Measurements from ENCODE around the gene TBC1D25. TPM values are rescaled to one million over a fixed set of nuclear protein-coding genes. Genes with fewer than 3 reads are reported as not detected.

Gene TBC1D25
- total RNA-seq, 1 donor from 2014 or later = 14.5 TPM

DNA sequence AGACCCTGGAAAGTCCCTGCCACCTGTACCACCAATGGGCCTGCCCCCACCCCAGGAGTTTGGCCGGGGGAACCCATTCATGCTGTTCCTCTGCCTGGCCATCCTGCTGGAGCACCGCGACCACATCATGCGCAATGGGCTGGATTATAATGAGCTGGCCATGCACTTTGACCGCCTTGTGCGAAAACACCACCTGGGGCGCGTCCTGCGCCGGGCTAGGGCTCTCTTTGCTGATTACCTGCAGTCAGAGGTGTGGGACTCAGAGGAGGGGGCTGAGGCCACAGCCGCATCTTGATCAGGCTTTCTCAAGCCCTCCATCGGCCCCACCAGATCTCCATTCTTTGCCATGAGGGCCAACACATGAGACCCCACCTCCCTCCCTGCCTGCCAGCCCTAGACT, 21.2 kb downstream of the TBC1D25 start:
- Histone ChIP-seq H3K4me1 (peaks cover 12% of the 10 kb centered on the region), H3K27me3 (ENCODE audit: low read depth) (no peaks in the 10 kb centered on the region), H3K27ac (replicated peaks) (no peak overlapping the region), H3K9me3 (replicated peaks) (no peaks in the 10 kb centered on the region), H3K36me3 (peaks cover 21% of the 10 kb centered on the region), H3K4me3 (no peak overlapping the region)
- TF ChIP-seq, protein P1, sequence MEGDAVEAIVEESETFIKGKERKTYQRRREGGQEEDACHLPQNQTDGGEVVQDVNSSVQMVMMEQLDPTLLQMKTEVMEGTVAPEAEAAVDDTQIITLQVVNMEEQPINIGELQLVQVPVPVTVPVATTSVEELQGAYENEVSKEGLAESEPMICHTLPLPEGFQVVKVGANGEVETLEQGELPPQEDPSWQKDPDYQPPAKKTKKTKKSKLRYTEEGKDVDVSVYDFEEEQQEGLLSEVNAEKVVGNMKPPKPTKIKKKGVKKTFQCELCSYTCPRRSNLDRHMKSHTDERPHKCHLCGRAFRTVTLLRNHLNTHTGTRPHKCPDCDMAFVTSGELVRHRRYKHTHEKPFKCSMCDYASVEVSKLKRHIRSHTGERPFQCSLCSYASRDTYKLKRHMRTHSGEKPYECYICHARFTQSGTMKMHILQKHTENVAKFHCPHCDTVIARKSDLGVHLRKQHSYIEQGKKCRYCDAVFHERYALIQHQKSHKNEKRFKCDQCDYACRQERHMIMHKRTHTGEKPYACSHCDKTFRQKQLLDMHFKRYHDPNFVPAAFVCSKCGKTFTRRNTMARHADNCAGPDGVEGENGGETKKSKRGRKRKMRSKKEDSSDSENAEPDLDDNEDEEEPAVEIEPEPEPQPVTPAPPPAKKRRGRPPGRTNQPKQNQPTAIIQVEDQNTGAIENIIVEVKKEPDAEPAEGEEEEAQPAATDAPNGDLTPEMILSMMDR (IDR thresholded peaks at IDR 0.05; ENCODE audit: borderline replicate concordance) = no peak
- intact Hi-C loops (cut with micrococcal nuclease) = no loop called here
- DNase-seq = no peak

DNA sequence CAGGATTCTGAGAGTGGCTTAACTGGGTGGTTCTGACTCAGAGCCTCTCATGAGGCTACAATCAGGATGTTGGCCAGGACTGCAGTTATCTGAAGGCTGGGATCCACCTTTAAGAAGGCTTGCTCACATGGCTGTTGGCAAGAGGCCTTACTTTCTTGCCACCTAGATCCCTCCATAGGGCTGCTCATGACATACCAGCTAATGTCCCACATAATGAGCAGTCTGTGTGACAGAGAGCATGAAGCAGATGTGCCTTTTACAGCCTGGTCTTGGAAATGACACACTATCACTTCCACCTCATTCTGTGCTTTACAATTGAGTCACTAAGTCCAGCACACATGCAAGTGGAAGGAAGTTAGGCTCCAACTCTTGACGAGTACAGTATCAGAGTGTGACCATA, 30.4 kb downstream of the TBC1D25 start:
- H3K27ac ChIP-seq (replicated peaks) = no peak overlapping the region
- H3K36me3 ChIP-seq = no peaks in the 10 kb centered on the region
- H3K4me3 ChIP-seq = no peak overlapping the region
- H3K4me1 ChIP-seq = peaks cover 4% of the 10 kb centered on the region
- TF ChIP-seq, protein P1 (IDR thresholded peaks at IDR 0.05; ENCODE audit: borderline replicate concordance) = no peak
- intact Hi-C loops (cut with micrococcal nuclease) = no loop called here
- H3K9me3 ChIP-seq (replicated peaks) = no peaks in the 10 kb centered on the region
- DNase-seq = no peak
- H3K27me3 ChIP-seq (ENCODE audit: low read depth) = no peaks in the 10 kb centered on the region

DNA sequence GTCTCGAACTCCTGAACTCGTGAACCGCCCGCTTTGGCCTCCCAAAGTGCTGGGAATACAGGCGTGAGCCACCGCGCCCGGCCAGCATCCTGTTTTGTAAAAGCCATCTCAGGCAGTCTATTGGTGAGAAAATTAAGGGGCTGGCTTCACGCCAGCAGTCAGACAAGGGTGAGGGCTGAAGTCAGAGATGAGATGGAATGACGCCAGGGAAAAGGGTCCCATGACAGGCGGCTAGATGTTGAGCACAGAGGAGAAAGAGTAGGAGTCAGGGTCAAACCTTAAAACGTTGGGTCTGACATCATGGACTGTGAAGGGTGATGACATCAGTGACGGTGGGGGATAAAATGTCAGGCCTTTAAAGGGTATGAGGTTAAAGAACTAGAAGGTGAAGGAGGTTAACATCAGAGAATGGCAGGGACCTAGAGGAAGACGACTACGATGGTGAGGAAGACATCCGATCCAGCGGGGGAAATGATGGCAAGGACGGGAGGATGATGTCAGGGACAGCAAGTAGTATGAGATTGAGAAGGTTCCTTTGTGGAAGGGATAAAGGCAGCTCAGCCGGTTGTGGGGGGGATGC, 34.3 kb downstream of the TBC1D25 start:
- Histone ChIP-seq H3K27me3 (ENCODE audit: low read depth) (no peaks in the 10 kb centered on the region), H3K27ac (replicated peaks) (peak overlapping the region; percentile 99), H3K36me3 (peaks cover 37% of the 10 kb centered on the region), H3K4me1 (peaks cover 26% of the 10 kb centered on the region), H3K9me3 (replicated peaks) (no peaks in the 10 kb centered on the region), H3K4me3 (peak overlapping the region; percentile 83)
- intact Hi-C loops (cut with micrococcal nuclease) = no loop called here
- DNase-seq = peak; percentile 38
- TF ChIP-seq, protein P1 (IDR thresholded peaks at IDR 0.05; ENCODE audit: borderline replicate concordance) = no peak

DNA sequence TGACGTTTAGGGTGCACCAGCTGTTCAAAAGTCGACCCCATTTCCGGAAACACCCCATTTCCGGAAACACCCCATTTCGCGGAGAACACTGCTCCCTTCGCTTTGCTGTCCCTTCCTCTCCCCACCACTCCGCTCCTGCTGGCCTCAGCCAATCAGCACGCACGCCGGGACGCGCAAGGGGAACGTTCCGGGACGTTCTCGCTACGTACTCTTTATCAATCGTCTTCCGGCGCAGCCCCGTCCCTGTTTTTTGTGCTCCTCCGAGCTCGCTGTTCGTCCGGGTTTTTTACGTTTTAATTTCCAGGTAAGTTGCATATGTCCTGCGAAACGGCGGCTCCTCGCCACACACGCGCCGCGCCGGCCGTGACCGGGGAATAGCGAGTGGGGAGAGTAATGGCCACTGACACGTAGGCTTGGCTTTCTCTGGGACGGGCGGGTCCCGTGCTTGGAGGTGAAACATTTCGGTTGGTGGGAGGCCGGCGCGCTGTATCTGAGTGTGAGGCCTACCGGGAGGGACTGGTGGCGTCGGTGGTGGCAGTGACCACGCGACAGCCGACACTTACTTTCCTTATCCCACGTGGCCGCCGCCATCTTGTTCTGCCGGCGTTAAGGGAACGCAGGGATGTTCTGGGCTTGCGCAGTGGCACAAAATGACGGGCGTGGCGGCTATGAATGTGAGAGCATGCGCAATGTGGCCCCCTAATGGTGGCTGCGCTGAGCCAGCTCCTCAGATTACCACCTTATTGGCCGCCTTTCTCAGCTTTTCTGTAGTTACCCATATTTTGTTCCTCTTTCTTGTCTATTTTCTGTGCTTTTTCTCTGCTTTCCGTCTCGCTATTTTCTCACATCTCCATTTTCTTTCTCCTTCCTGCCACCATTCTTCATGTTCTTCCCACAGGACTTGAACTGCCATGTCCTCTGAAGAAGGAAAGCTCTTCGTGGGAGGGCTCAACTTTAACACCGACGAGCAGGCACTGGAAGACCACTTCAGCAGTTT, 35.1 kb downstream of the TBC1D25 start, which contains the start of gene RBM3:
Gene RBM3, plus strand, starts transcription at position 215 of the 997 bp plus-strand sequence. Its CDS starts 697 bp downstream, at position 912.
- peaks cover 26% of the 10 kb centered on the region for H3K4me1 ChIP-seq
- intact Hi-C loops (cut with micrococcal nuclease) = no loop called here
- H3K4me3 ChIP-seq = peak within 1 kb of the TSS; percentile 83
- H3K9me3 ChIP-seq (replicated peaks) = no peaks in the 10 kb centered on the region
- TF ChIP-seq, protein P1 (IDR thresholded peaks at IDR 0.05; ENCODE audit: borderline replicate concordance) = peak; percentile 56
- peaks cover 42% of the 10 kb centered on the region for H3K36me3 ChIP-seq
- DNase-seq = peak; percentile 93
- peak within 1 kb of the TSS; percentile 99 for H3K27ac ChIP-seq (replicated peaks)
- H3K27me3 ChIP-seq (ENCODE audit: low read depth) = no peaks in the 10 kb centered on the region

DNA sequence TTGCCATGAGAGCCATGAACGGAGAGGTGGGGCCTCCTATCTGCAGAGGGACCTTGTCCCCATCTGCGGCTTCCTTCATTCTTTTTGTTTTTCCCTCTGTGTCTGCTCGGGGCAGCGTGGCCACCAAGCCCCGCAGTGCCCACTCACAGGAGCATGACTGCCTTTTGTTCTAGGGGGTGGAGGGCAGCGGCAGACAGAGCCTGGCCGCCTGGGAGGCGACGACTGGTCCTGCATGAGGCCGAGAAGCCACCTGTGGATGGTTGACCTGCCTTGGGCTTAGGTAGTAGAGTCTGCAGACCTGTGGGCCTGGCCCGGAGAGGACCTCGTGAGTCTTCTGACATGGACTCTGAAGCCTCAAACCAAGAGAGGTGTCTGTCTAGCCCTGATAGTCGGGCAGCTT, 36.1 kb downstream of the TBC1D25 start:
- DNase-seq = no peak
- Histone ChIP-seq H3K27ac (replicated peaks) (peak overlapping the region; percentile 99), H3K9me3 (replicated peaks) (no peaks in the 10 kb centered on the region), H3K27me3 (ENCODE audit: low read depth) (no peaks in the 10 kb centered on the region), H3K4me3 (peak overlapping the region; percentile 83), H3K36me3 (peaks cover 42% of the 10 kb centered on the region), H3K4me1 (peaks cover 26% of the 10 kb centered on the region)
- intact Hi-C loops (cut with micrococcal nuclease) = no loop called here
- TF ChIP-seq, protein P1 (IDR thresholded peaks at IDR 0.05; ENCODE audit: borderline replicate concordance) = no peak
